ENCODE data around the gene ANKUB1. TPM values are rescaled to one million over a fixed set of nuclear protein-coding genes. Genes with fewer than 3 reads are reported as not detected.

ANKUB1 gene
- total and polyA plus RNA-seq, 10 of the 15 experiments (the other 5 are each of a cell fraction or from before 2014, with no cell fraction given): 0.08 TPM; not detected in 9

DNA sequence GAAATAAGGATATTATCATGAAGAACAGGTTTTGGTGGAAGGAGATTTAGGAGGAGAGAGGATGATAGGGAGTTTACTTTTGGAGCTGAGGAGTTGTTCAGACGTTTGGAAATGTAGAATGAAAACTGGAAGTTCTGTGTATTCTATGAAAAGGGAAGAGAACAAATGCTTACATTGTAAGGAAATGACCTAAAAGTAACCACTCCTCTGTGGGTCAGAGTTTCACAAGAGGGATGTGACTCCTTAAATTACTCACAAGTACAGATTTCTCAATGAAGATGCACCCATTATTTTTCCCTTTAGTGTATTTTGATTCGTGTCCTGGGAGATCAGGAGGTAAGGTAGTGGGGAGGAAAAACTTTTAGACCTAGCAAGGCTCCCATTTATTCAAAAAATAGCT lies 24.6 kb upstream of the ANKUB1 start (continued):
- TF ChIP-seq SMAD5 (IDR thresholded peaks at IDR 0.05; ENCODE audit: low read depth): no peak
- no peak for TF ChIP-seq KLF5 (IDR thresholded peaks at IDR 0.05; ENCODE audit: partially characterized antibody)
- TF ChIP-seq, protein P1, sequence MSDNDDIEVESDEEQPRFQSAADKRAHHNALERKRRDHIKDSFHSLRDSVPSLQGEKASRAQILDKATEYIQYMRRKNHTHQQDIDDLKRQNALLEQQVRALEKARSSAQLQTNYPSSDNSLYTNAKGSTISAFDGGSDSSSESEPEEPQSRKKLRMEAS (IDR thresholded peaks at IDR 0.05; ENCODE audit: low read depth, low read length): no peak
- no peak for TF ChIP-seq ASH2L (IDR thresholded peaks at IDR 0.05; ENCODE audit: borderline replicate concordance, low read depth)
- no peak for TF ChIP-seq STAT1 (conservative IDR thresholded peaks at IDR 0.05)
- TF ChIP-seq POLR2AphosphoS2 (IDR thresholded peaks at IDR 0.05; ENCODE audit: low read depth, low read length): no peak
- peak; percentile 87 to 89 for TF ChIP-seq IKZF2 (IDR thresholded peaks at IDR 0.05)
- no peak for TF ChIP-seq KDM1A (IDR thresholded peaks at IDR 0.05; ENCODE audit: borderline replicate concordance)
- peak; percentile 30; the same call in 1 of the 2 replicates for TF ChIP-seq SPI1 (IDR thresholded peaks at IDR 0.05; ENCODE audit: borderline replicate concordance, insufficient read depth, low read depth, low read length)
- TF ChIP-seq RELB (IDR thresholded peaks at IDR 0.05; ENCODE audit: low read depth): peak; percentile 80; the same call in 1 of the 2 replicates
- TF ChIP-seq ZNF207 (IDR thresholded peaks at IDR 0.05; ENCODE audit: borderline replicate concordance): no peak
- TF ChIP-seq PML (IDR thresholded peaks at IDR 0.05; ENCODE audit: low read length): no peak
- TF ChIP-seq YBX1 (IDR thresholded peaks at IDR 0.05): no peak
- TF ChIP-seq NFYA (IDR thresholded peaks at IDR 0.05; ENCODE audit: borderline replicate concordance, low read depth, low read length): no peak
- TF ChIP-seq MEF2B (IDR thresholded peaks at IDR 0.05; ENCODE audit: partially characterized antibody, poor library complexity, severe bottlenecking): peak; percentile 16
- TF ChIP-seq MEF2A (IDR thresholded peaks at IDR 0.05; ENCODE audit: insufficient read depth, low read depth, low read length): no peak
- no peak for TF ChIP-seq ZNF687 (IDR thresholded peaks at IDR 0.05)
- TF ChIP-seq, protein P2, sequence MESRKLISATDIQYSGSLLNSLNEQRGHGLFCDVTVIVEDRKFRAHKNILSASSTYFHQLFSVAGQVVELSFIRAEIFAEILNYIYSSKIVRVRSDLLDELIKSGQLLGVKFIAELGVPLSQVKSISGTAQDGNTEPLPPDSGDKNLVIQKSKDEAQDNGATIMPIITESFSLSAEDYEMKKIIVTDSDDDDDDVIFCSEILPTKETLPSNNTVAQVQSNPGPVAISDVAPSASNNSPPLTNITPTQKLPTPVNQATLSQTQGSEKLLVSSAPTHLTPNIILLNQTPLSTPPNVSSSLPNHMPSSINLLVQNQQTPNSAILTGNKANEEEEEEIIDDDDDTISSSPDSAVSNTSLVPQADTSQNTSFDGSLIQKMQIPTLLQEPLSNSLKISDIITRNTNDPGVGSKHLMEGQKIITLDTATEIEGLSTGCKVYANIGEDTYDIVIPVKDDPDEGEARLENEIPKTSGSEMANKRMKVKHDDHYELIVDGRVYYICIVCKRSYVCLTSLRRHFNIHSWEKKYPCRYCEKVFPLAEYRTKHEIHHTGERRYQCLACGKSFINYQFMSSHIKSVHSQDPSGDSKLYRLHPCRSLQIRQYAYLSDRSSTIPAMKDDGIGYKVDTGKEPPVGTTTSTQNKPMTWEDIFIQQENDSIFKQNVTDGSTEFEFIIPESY (IDR thresholded peaks at IDR 0.05): no peak
- TF ChIP-seq EP300 (IDR thresholded peaks at IDR 0.05; ENCODE audit: borderline replicate concordance in 1 of 2, control insufficient read depth in 1 of 2, low read depth in 2 of 2, low read length in 2 of 2): peak in 1 of 2 experiments; percentile 65; a peak in 1 of 4 replicates
- TF ChIP-seq, protein P3, sequence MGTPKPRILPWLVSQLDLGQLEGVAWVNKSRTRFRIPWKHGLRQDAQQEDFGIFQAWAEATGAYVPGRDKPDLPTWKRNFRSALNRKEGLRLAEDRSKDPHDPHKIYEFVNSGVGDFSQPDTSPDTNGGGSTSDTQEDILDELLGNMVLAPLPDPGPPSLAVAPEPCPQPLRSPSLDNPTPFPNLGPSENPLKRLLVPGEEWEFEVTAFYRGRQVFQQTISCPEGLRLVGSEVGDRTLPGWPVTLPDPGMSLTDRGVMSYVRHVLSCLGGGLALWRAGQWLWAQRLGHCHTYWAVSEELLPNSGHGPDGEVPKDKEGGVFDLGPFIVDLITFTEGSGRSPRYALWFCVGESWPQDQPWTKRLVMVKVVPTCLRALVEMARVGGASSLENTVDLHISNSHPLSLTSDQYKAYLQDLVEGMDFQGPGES (IDR thresholded peaks at IDR 0.05): no peak
- peak; percentile 74 for TF ChIP-seq JUNB (IDR thresholded peaks at IDR 0.05)

Data from GM12878 (cell line).